ENCODE results near the gene MT2A.
"Not testable (repeated sequence)": the region's sequence is repeated elsewhere in the genome, so short reads cannot be mapped to it uniquely, and the experiment has no call there.

MT2A gene

GRCh38 chr16:56608043-56608875 lies at the start of gene MT2A:
Gene MT2A, plus strand, starts transcription at chr16:56608584. Its CDS starts 72 bp downstream, at chr16:56608656.
- DNase-seq (ENCODE audit: low read depth) = no peak

GRCh38 chr16:56559109-56559508 lies 49.3 kb upstream of the MT2A start:
- DNase-seq (ENCODE audit: low read depth) = no peak

GRCh38 chr16:56560447-56560846 lies 47.9 kb upstream of the MT2A start:
- DNase-seq (ENCODE audit: low read depth) = no peak

- no peak for DNase-seq (ENCODE audit: low read depth)
These were observed 47.3 kb upstream of the MT2A start for GRCh38 chr16:56561126-56561525.

- no peak for DNase-seq (ENCODE audit: low read depth)
These were observed 43.4 kb upstream of the MT2A start, which contains the start of gene MT4 for GRCh38 chr16:56564793-56565477. Gene MT4, plus strand, starts transcription at chr16:56565073. Its CDS starts 56 bp downstream, at chr16:56565129.

GRCh38 chr16:56569971-56570370 lies 38.4 kb upstream of the MT2A start:
- no peak for DNase-seq (ENCODE audit: low read depth)

- no peak for DNase-seq (ENCODE audit: low read depth)
These were observed 36.9 kb upstream of the MT2A start for GRCh38 chr16:56571525-56571924.

- DNase-seq (ENCODE audit: low read depth) = no peak
These were observed 33.8 kb upstream of the MT2A start for GRCh38 chr16:56574625-56575024.

GRCh38 chr16:56576585-56577299 lies 31.6 kb upstream of the MT2A start:
- peak; percentile 4 for DNase-seq (ENCODE audit: low read depth)

- DNase-seq (ENCODE audit: low read depth) = no peak
These were observed 31.1 kb upstream of the MT2A start for GRCh38 chr16:56577300-56577625.

- no peak for DNase-seq (ENCODE audit: low read depth)
These were observed 27.9 kb upstream of the MT2A start for GRCh38 chr16:56580391-56581048.

GRCh38 chr16:56582911-56583310 lies 25.5 kb upstream of the MT2A start:
- not testable (repeated sequence) for DNase-seq (ENCODE audit: low read depth)

GRCh38 chr16:56583351-56584168 lies 24.8 kb upstream of the MT2A start:
- DNase-seq (ENCODE audit: low read depth) = no peak

- DNase-seq (ENCODE audit: low read depth) = no peak
These were observed 24.1 kb upstream of the MT2A start for GRCh38 chr16:56584276-56584675.

GRCh38 chr16:56588781-56589140 lies 19.6 kb upstream of the MT2A start:
- DNase-seq (ENCODE audit: low read depth) = no peak

GRCh38 chr16:56589141-56590039 lies 19.0 kb upstream of the MT2A start, which contains the start of gene MT3:
Gene MT3, plus strand, starts transcription at chr16:56589528. Its CDS starts 63 bp downstream, at chr16:56589591.
- DNase-seq (ENCODE audit: low read depth) = no peak

- DNase-seq (ENCODE audit: low read depth) = no peak
These were observed 16.9 kb upstream of the MT2A start for GRCh38 chr16:56591377-56592060.

- DNase-seq (ENCODE audit: low read depth) = no peak
These were observed 14.7 kb upstream of the MT2A start for GRCh38 chr16:56593573-56594291.

- DNase-seq (ENCODE audit: low read depth) = no peak
These were observed 14.1 kb upstream of the MT2A start for GRCh38 chr16:56594292-56594619.
